GM19239 (cell line): Measurements from ENCODE around the gene SNCB.

Source experiments
- DNase-seq: peaks from one replicate; pipeline ENCODE4 v3.0.0; 2011; ENCODE audit warnings: low spot score; ENCODE audit not compliant: insufficient read length
- FAIRE-seq: peaks from 2 replicates; lab custom pipeline; 2011; peaks lifted over from hg19 to GRCh38; lab: Jason Lieb, UNC

Gene SNCB

GRCh38 chr5:176581361-176581760 lies 49.0 kb downstream of the SNCB start:
- no peak for FAIRE-seq

GRCh38 chr5:176579323-176579722 lies 51.0 kb downstream of the SNCB start:
- FAIRE-seq: no peak
- no peak for DNase-seq

More at GRCh38 chr5:176581361-176581760, 49.0 kb downstream of the SNCB start:
- DNase-seq: no peak

DNA sequence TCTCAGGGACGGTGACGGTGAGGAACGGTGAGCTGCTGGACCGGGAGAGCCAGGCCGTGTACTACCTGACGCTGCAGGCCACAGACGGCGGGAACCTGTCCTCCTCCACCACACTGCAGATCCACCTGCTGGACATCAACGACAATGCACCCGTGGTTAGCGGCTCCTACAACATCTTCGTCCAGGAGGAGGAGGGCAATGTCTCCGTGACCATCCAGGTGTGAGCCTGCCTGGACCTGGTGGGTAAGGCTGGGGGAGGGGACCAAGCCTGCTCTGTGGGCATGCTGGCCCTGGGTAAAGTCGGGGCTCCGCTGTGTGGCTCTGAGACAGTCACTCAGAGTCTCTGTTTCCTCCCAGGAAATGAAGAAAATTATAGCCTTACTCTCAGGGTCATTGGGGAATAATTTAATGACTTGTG lies 51.9 kb downstream of the SNCB start:
- DNase-seq: no peak
- no peak for FAIRE-seq

- DNase-seq (no peak), FAIRE-seq (no peak)
Measured at GRCh38 chr5:176577312-176578176, 52.8 kb downstream of the SNCB start.

- FAIRE-seq (no peak), DNase-seq (no peak)
Measured at GRCh38 chr5:176575488-176576422, 54.6 kb downstream of the SNCB start.

- DNase-seq (no peak), FAIRE-seq (no peak)
Measured at GRCh38 chr5:176575066-176575465, 55.3 kb downstream of the SNCB start.

DNA sequence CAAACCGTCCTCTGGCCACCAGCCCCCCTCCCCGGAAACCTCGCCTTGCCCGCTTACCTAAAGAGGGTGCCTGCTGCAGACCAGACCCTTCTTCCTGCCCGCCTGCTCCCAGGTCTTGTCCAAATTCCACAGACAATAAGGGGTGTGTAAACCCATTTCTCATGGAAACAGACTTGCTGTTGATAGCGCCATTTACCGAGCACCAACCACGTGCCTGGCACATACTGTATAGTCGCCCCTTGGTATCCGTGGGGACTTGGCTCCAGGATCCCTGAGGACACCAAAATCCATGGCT lies 56.1 kb downstream of the SNCB start:
- DNase-seq (no peak), FAIRE-seq (no peak)

DNA sequence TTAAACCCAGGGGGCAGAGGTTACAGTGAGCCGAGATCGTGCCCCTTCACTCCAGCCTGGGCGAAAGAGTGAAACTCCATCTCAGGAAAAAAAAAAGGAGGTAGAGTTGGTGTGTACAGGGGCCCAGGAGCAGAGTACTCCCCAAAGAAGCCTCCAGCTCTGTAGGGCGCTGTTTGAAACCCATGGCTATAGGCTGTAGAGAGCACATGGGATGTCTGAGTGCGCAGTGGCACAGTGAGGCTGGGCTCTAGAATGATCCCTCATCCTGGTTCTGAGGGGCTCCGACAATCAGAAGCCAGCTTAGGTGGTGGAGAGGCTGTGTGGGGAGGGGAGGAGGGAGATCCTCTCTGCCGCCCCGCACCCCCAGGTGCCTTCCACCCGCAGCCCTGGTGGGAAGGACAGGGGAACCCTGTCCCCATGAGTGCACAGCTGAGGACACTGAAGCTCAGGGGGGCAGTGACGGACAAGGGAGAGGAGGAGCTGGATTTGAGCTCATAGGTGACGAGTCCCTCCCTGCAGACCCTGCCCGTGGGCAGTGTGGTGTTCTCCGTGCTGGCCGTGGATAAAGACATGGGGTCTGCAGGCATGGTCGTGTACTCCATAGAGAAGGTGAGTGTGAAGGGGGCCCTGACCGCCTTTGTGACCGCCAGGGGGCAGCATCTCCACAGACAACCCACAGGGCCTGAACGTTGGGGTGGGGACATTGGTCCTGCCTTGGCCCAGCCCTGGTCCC lies 56.6 kb downstream of the SNCB start:
- FAIRE-seq: peak; percentile 74
- peak; percentile 90 for DNase-seq
